ENCODE measurements around the gene ECSIT.

Gene ECSIT

GRCh38 chr19:11458236-11458900 lies 70.6 kb downstream of the ECSIT start:
- TF ChIP-seq CTCF (IDR thresholded peaks at IDR 0.05; ENCODE audit: low read length, missing control alignments): no peak
- DNase-seq (ENCODE audit: low read depth): no peak
- no peak overlapping the region for H3K4me3 ChIP-seq (replicated peaks; ENCODE audit: low read depth, low read length)

GRCh38 chr19:11457831-11458230 lies 71.1 kb downstream of the ECSIT start:
- no peak overlapping the region for H3K4me3 ChIP-seq (replicated peaks; ENCODE audit: low read depth, low read length)
- no peak for DNase-seq (ENCODE audit: low read depth)
- TF ChIP-seq CTCF (IDR thresholded peaks at IDR 0.05; ENCODE audit: low read length, missing control alignments): no peak

DNA sequence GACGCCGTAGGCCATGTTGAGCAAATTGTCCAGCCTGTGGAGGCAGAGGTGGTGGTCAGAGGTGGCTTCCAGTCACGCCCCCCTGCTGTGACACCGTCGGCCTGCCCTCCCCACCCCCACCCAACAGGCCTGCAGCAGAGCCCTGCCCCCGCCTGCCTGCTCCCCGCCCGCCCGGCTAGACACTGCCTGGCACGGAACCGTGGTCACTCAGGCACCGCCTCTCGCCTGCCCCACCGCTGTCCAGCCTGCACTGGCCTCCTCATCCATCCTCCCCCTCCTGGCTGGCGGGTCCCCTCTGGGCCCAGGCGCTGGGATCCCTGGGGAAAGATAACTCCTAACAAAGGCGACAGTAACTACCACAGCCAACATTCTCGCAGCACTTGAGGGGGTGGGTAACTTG lies 71.8 kb downstream of the ECSIT start:
- DNase-seq (ENCODE audit: low read depth): no peak

DNA sequence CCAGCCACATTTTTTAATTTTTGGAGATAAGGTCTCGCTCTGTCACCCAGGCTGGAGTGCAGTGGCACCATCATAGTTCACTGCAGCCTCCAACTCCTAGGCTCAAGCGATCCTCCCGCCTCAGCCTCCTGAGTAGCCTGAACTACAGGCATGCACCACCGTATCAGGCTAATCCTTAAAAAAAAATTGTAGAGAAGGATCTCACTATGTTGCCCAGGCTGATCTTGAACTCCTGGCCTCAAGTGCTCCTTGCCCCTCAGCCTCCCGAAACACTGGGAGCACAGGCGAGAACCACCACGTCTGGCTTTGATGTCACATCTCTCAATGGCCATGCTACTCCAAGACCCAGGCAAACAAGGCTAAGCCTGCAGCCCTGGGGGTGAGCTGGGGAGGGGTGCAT lies 72.3 kb downstream of the ECSIT start:
- H3K4me3 ChIP-seq (replicated peaks; ENCODE audit: low read depth, low read length): no peak overlapping the region
- no peak for TF ChIP-seq CTCF (IDR thresholded peaks at IDR 0.05; ENCODE audit: low read length, missing control alignments)
- no peak for DNase-seq (ENCODE audit: low read depth)

More for the DNA sequence above, 71.8 kb downstream of the ECSIT start:
- no peak for TF ChIP-seq CTCF (IDR thresholded peaks at IDR 0.05; ENCODE audit: low read length, missing control alignments)
- H3K4me3 ChIP-seq (replicated peaks; ENCODE audit: low read depth, low read length): no peak overlapping the region
